Breast epithelium (tissue), 4 donors: ENCODE results near the gene SASH3. TPM values are rescaled to one million over a fixed set of nuclear protein-coding genes. Genes with fewer than 3 reads are reported as not detected.

ENCODE experiments used
- DNase-seq, 2 donors: peaks; one replicate each; pipeline ENCODE4 v3.0.0-alpha.2; 2019; ENCODE audit warnings: low spot score in 2 of 2
- H3K27ac ChIP-seq, 2 donors: fragments of 200-600 bp; sonication (generic) in 1 of 2; one replicate each; pipeline ENCODE4 v1.5.1; 2016 to 2019; ENCODE audit warnings: mild to moderate bottlenecking in 1 of 2
- H3K27me3 ChIP-seq, 2 donors: fragments of 200-600 bp; sonication (generic) in 1 of 2; one replicate each; pipeline versions ENCODE4 v1.5.1 to v1.6.0; 2017 to 2019; ENCODE audit warnings: control low read depth in 1 of 2, mild to moderate bottlenecking in 1 of 2
- H3K36me3 ChIP-seq: fragments of 200-600 bp; one replicate; pipeline ENCODE4 v1.5.1; 2019
- H3K4me1 ChIP-seq, 2 donors: fragments of 200-600 bp; sonication (generic); one replicate each; pipeline ENCODE4 v1.5.1; 2016 to 2019; ENCODE audit warnings: control low read depth in 1 of 2
- H3K4me3 ChIP-seq, 3 donors: fragments of 200-600 bp; sonication (generic); 1 replicate in 2 of 3; 2 replicates in 1 of 3; pipeline ENCODE4 v1.5.1; 2016 to 2019; ENCODE audit warnings: mild to moderate bottlenecking in 3 of 3, moderate library complexity in 2 of 3
- H3K9me3 ChIP-seq, 2 donors: fragments of 200-600 bp; sonication (generic) in 1 of 2; one replicate each; pipeline ENCODE4 v1.5.1; 2016 to 2019; ENCODE audit warnings: control low read depth in 1 of 2
- POLR2A ChIP-seq: fragments of 450-650 bp; IDR thresholded peaks from one replicate; pipeline ENCODE4 v1.6.1; 2016; ENCODE audit warnings: antibody characterized with exemption, mild to moderate bottlenecking, moderate library complexity
- POLR2AphosphoS5 ChIP-seq, 3 donors: sonication (generic); formaldehyde crosslinking; IDR thresholded peaks; one replicate each; pipeline ENCODE4 v1.6.1; 2017; ENCODE audit warnings: antibody characterized with exemption in 3 of 3
- intact Hi-C: fragments of 100-400 bp; cut with DNase I; formaldehyde crosslinking; loops from one replicate; pipeline ENCODE4 v1.15.1; 2023; ENCODE audit warnings: low total_unique reads
- total RNA-seq, 3 donors: library from RNA; depleted of rRNA; stranded (reverse); fragments of >200 nt; gene quantifications; one replicate each; pipeline ENCODE4 v1.1.0, GENCODE V29; 2016
- TF ChIP-seq, protein P1 (sequence below), 3 donors: fragments of 450-650 bp; IDR thresholded peaks; one replicate each; pipeline ENCODE4 v1.5.1; 2016 to 2017; ENCODE audit warnings: antibody characterized with exemption in 3 of 3, mild to moderate bottlenecking in 3 of 3, moderate library complexity in 3 of 3

The SASH3 gene
- total RNA-seq, 3 donors from 2014 or later = 6.6 to 18.7 (median 10.0) TPM

- DNase-seq = no peak
- Histone ChIP-seq H3K9me3 (no peaks in the 10 kb centered on the region), H3K4me3 (no peak overlapping the region), H3K36me3 (no peaks in the 10 kb centered on the region), H3K4me1 (no peaks in the 10 kb centered on the region), H3K27me3 (peaks cover 0 to 28% of the 10 kb centered on the region in 2 donors), H3K27ac (no peak overlapping the region)
- intact Hi-C loops = loop anchor here (2.0 kb wide), 1 partner anchor 66 kb away; no protein-coding TSS in a partner anchor
- TF ChIP-seq POLR2A = no peak
- TF ChIP-seq POLR2AphosphoS5 (IDR thresholded peaks at IDR 0.05) = no peak
- TF ChIP-seq, protein P1, sequence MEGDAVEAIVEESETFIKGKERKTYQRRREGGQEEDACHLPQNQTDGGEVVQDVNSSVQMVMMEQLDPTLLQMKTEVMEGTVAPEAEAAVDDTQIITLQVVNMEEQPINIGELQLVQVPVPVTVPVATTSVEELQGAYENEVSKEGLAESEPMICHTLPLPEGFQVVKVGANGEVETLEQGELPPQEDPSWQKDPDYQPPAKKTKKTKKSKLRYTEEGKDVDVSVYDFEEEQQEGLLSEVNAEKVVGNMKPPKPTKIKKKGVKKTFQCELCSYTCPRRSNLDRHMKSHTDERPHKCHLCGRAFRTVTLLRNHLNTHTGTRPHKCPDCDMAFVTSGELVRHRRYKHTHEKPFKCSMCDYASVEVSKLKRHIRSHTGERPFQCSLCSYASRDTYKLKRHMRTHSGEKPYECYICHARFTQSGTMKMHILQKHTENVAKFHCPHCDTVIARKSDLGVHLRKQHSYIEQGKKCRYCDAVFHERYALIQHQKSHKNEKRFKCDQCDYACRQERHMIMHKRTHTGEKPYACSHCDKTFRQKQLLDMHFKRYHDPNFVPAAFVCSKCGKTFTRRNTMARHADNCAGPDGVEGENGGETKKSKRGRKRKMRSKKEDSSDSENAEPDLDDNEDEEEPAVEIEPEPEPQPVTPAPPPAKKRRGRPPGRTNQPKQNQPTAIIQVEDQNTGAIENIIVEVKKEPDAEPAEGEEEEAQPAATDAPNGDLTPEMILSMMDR (IDR thresholded peaks at IDR 0.05) = no peak
Observed at GRCh38 chrX:129784371-129784770, 4.6 kb downstream of the SASH3 start.

DNA sequence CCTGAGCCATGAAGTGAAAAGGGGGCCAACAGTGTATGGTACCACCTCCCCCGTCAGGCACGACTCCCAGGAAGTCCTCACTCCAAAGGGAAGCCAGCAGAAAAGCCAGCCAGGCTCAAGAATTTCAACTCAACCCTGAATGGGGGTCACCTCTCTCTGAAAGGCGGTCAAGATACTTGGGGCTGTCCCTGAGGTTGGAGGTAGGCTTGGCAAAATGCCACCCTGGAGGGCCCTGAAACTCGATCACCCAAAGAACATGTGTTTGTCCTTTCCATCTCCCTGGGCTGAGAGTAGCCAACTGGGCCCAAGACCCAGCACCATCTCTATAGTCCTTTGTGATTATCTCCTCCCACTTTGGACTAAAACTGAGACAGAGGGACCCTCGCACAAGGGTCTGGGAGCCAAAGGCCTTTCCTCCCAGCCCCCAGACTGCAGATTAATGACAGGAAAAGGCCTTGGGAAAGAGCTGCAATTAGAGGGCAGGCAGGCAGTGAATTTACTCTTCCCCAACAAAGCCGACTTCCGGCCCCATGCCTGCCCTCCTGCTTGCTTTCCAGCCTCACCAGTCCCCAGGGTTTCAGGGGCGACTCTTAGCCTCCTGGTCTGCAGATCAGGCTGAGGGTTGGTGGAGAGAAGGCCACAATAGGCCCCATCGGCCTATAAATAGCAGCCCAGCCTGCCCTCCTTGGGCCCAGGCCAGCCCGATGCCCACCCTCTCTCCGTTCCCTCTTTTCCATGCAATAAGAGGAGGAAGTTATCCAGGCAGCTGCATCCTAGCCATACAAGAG lies 5.6 kb downstream of the SASH3 start:
- no peak for DNase-seq
- intact Hi-C loops = loop anchor here (2.0 kb wide), 1 partner anchor 67 kb away; no protein-coding TSS in a partner anchor
- Histone ChIP-seq H3K4me1 (no peaks in the 10 kb centered on the region), H3K27me3 (peaks cover 0 to 28% of the 10 kb centered on the region in 2 donors), H3K27ac (no peak overlapping the region), H3K36me3 (no peaks in the 10 kb centered on the region), H3K9me3 (no peaks in the 10 kb centered on the region), H3K4me3 (no peak overlapping the region)
- TF ChIP-seq POLR2AphosphoS5 (IDR thresholded peaks at IDR 0.05) (no peak), POLR2A (no peak)
- TF ChIP-seq, protein P1 (IDR thresholded peaks at IDR 0.05) = no peak

DNA sequence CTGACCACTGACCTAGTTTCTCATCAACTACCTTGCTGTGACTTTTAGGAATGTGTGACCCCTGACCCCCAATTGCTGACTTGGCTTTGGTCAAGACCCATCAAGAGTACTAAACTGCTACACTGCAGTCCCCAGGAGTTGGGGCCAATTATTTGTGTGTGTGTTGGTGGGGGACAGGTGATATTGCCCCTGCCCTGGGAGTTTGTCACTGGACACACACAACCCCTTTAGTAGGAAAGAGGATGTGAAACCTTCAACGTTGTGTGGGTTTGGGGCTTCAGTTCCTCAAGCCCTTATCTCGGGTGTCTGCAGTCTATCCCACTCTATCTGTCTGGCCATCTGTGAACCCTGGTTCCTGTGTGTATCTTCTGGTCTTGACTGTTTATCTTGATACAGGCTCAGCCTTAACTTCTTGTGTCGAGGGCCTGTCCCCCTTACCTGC lies 6.5 kb downstream of the SASH3 start:
- no peak for DNase-seq
- TF ChIP-seq, protein P1 (IDR thresholded peaks at IDR 0.05) = no peak
- no peak for TF ChIP-seq POLR2AphosphoS5 (IDR thresholded peaks at IDR 0.05)
- TF ChIP-seq POLR2A = no peak
- Histone ChIP-seq H3K27me3 (peaks cover 0 to 28% of the 10 kb centered on the region in 2 donors), H3K36me3 (no peaks in the 10 kb centered on the region), H3K4me1 (no peaks in the 10 kb centered on the region), H3K27ac (no peak overlapping the region), H3K9me3 (no peaks in the 10 kb centered on the region), H3K4me3 (no peak overlapping the region)
- intact Hi-C loops = no loop called here

GRCh38 chrX:129787336-129788055 lies 7.7 kb downstream of the SASH3 start:
- TF ChIP-seq POLR2AphosphoS5 (IDR thresholded peaks at IDR 0.05) (no peak), POLR2A (no peak)
- TF ChIP-seq, protein P1 (IDR thresholded peaks at IDR 0.05) = no peak
- H3K4me3 ChIP-seq = no peak overlapping the region
- H3K36me3 ChIP-seq = no peaks in the 10 kb centered on the region
- no peak for DNase-seq
- intact Hi-C loops = no loop called here
- H3K27ac ChIP-seq = no peak overlapping the region
- H3K4me1 ChIP-seq = no peaks in the 10 kb centered on the region
- no peaks in the 10 kb centered on the region for H3K9me3 ChIP-seq
- H3K27me3 ChIP-seq = peaks cover 0 to 29% of the 10 kb centered on the region in 2 donors

GRCh38 chrX:129788527-129788926 lies 8.8 kb downstream of the SASH3 start:
- intact Hi-C loops = no loop called here
- no peaks in the 10 kb centered on the region for H3K9me3 ChIP-seq

More at GRCh38 chrX:129788527-129788926, 8.8 kb downstream of the SASH3 start:
- no peak overlapping the region for H3K4me3 ChIP-seq
- no peak overlapping the region for H3K27ac ChIP-seq
- TF ChIP-seq POLR2AphosphoS5 (IDR thresholded peaks at IDR 0.05) (no peak), POLR2A (no peak)
- TF ChIP-seq, protein P1 (IDR thresholded peaks at IDR 0.05) = no peak
- H3K27me3 ChIP-seq = peaks cover 0 to 29% of the 10 kb centered on the region in 2 donors
- H3K4me1 ChIP-seq = no peaks in the 10 kb centered on the region
- H3K36me3 ChIP-seq = no peaks in the 10 kb centered on the region
- DNase-seq = no peak
